Stomach smooth muscle (tissue), 2 donors: ENCODE data around the gene FHOD3.
"Not testable (repeated sequence)": the region's sequence is repeated elsewhere in the genome, so short reads cannot be mapped to it uniquely, and the experiment has no call there.

Experiments
- H3K27ac ChIP-seq: one replicate; pipeline ENCODE4 v1.7.0; 2013; ENCODE audit warnings: mild to moderate bottlenecking, low read length, inconsistent platforms
- H3K27me3 ChIP-seq, 2 donors: one replicate each; pipeline ENCODE4 v1.7.0; 2013; ENCODE audit warnings: low read length in 2 of 2; ENCODE audit not compliant: insufficient read depth in 2 of 2, control insufficient read depth in 1 of 2
- H3K36me3 ChIP-seq, 2 donors: one replicate each; pipeline ENCODE4 v1.7.0; 2013; ENCODE audit warnings: low read length in 2 of 2; ENCODE audit not compliant: control insufficient read depth in 2 of 2, insufficient read depth in 2 of 2
- H3K4me1 ChIP-seq: one replicate; pipeline ENCODE4 v1.7.0; 2013; ENCODE audit warnings: low read length; ENCODE audit not compliant: control insufficient read depth, insufficient read depth
- H3K4me3 ChIP-seq, 2 donors: one replicate each; pipeline ENCODE4 v1.7.0; 2013; ENCODE audit warnings: low read length in 2 of 2
- H3K9ac ChIP-seq, 2 donors: one replicate each; pipeline ENCODE4 v1.7.0; 2013; ENCODE audit warnings: low read length in 2 of 2, mild to moderate bottlenecking in 1 of 2
- H3K9me3 ChIP-seq, 2 donors: one replicate each; pipeline ENCODE4 v1.7.0; 2013; ENCODE audit warnings: low read length in 2 of 2; ENCODE audit not compliant: control insufficient read depth in 2 of 2
- donor health status: healthy.
- donor health status: Pancreatic carcinoma.

FHOD3 gene

GRCh38 chr18:36350839-36351469, 53.4 kb downstream of the FHOD3 start:
- Histone ChIP-seq H3K4me3 (no peak overlapping the region), H3K9me3 (peaks cover 0 to 5% of the 10 kb centered on the region in 2 donors), H3K27ac (no peak overlapping the region), H3K36me3 (no peaks in the 10 kb centered on the region), H3K9ac (no peak overlapping the region), H3K27me3 (no peaks in the 10 kb centered on the region), H3K4me1 (peaks cover 5% of the 10 kb centered on the region)

GRCh38 chr18:36352384-36352783, 54.9 kb downstream of the FHOD3 start:
- Histone ChIP-seq H3K9me3 (peaks cover 0 to 5% of the 10 kb centered on the region in 2 donors), H3K4me3 (no peak overlapping the region), H3K4me1 (peaks cover 5% of the 10 kb centered on the region), H3K36me3 (no peaks in the 10 kb centered on the region), H3K27ac (no peak overlapping the region), H3K9ac (no peak overlapping the region), H3K27me3 (no peaks in the 10 kb centered on the region)

DNA sequence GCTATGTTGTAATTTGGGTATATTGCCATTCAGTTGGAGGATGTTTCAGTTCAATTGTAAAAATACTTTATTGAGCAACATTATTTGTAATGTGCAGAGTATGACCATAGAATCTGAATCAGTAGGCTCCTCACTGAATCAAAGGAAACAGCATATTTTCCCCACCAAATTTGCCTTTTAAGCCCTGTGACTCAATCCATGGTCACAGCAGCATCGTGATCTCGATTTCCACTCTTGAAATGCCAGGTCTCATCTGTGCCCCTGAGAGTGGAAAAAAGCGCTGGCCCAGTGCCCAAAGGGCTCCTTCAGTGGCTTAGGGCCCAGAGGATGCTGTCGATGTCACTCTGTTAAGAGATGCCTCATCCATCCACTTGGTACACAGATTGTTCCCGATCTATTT, 57.5 kb downstream of the FHOD3 start:
- Histone ChIP-seq H3K36me3 (no peaks in the 10 kb centered on the region), H3K27ac (no peak overlapping the region), H3K4me3 (no peak overlapping the region), H3K4me1 (peaks cover 5% of the 10 kb centered on the region), H3K9me3 (peaks cover 0 to 5% of the 10 kb centered on the region in 2 donors), H3K27me3 (no peaks in the 10 kb centered on the region), H3K9ac (no peak overlapping the region)

- peaks cover 0 to 5% of the 10 kb centered on the region in 2 donors for H3K9me3 ChIP-seq
- H3K27me3 ChIP-seq: no peaks in the 10 kb centered on the region
- no peak overlapping the region for H3K9ac ChIP-seq
- H3K36me3 ChIP-seq: no peaks in the 10 kb centered on the region
- peaks cover 5% of the 10 kb centered on the region for H3K4me1 ChIP-seq
- no peak overlapping the region for H3K4me3 ChIP-seq
- no peak overlapping the region for H3K27ac ChIP-seq
Measured at GRCh38 chr18:36355511-36355910, 58.0 kb downstream of the FHOD3 start.

DNA sequence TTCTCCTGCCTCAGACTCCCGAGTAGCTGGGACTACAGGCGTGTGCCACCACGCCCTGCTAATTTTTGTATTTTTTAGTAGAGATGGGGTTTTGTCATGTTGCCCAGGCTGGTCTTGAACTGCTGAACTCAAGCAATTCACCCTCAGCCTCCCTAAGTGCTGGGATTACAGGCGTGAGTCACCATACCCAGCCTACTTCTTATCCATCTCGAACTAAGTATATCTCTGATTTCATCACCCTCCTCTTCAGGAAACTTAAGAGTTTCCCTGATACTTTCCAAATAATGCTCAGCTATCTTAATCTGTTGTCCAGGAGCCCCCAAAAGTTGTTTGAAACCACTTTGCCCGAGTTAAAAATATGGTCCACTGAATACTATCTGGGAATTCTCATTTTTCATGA, 59.2 kb downstream of the FHOD3 start:
- H3K27me3 ChIP-seq, H3K36me3 ChIP-seq, H3K4me1 ChIP-seq, H3K4me3 ChIP-seq, H3K27ac ChIP-seq, H3K9me3 ChIP-seq, H3K9ac ChIP-seq: not testable (repeated sequence)

- Histone ChIP-seq H3K9me3 (peaks cover 0 to 5% of the 10 kb centered on the region in 2 donors), H3K36me3 (no peaks in the 10 kb centered on the region), H3K9ac (no peak overlapping the region), H3K4me1 (no peaks in the 10 kb centered on the region), H3K27me3 (no peaks in the 10 kb centered on the region), H3K27ac (no peak overlapping the region), H3K4me3 (no peak overlapping the region)
Measured at GRCh38 chr18:36358141-36358540, 60.6 kb downstream of the FHOD3 start.

GRCh38 chr18:36360256-36360909, 62.9 kb downstream of the FHOD3 start:
- no peaks in the 10 kb centered on the region for H3K27me3 ChIP-seq
- no peaks in the 10 kb centered on the region for H3K36me3 ChIP-seq
- no peaks in the 10 kb centered on the region for H3K9me3 ChIP-seq
- H3K4me1 ChIP-seq: no peaks in the 10 kb centered on the region
- H3K9ac ChIP-seq: no peak overlapping the region
- no peak overlapping the region for H3K27ac ChIP-seq
- no peak overlapping the region for H3K4me3 ChIP-seq

DNA sequence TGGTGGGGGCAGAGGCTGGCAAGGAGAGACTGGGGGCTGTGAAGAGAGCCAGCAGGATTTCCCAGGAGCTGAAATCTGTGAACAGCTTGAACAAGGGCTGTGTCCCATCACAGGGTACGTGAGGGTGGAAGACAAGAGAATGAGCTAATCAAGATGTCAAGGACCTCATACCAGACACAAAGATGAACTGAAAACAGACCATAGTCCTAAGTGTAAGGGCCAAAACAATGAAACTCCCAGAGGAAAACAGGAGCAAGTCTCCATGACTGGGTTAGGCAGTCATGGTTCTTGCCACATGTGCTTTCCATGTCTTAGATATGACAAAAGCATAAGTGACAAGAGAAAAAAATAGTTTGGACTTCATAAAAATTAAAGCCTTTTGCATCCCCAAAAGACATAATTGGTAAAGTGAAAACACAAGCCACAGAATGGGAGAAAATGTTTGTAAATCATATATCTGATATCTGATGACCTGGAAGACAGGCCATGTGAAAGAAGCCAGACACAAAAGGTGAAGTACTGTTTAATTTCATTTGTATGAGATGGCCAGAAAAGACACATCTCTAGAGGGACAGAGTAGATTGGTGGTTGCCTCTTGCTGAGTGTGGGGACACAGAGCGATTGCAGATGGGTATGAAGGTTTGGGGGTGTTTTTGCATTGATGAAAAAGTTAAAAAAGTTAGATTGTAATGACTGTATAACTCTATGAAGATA, 67.6 kb downstream of the FHOD3 start:
- Histone ChIP-seq H3K27me3 (no peaks in the 10 kb centered on the region), H3K4me1 (no peaks in the 10 kb centered on the region), H3K36me3 (no peaks in the 10 kb centered on the region), H3K9ac (no peak overlapping the region), H3K9me3 (no peaks in the 10 kb centered on the region), H3K4me3 (no peak overlapping the region), H3K27ac (no peak overlapping the region)

DNA sequence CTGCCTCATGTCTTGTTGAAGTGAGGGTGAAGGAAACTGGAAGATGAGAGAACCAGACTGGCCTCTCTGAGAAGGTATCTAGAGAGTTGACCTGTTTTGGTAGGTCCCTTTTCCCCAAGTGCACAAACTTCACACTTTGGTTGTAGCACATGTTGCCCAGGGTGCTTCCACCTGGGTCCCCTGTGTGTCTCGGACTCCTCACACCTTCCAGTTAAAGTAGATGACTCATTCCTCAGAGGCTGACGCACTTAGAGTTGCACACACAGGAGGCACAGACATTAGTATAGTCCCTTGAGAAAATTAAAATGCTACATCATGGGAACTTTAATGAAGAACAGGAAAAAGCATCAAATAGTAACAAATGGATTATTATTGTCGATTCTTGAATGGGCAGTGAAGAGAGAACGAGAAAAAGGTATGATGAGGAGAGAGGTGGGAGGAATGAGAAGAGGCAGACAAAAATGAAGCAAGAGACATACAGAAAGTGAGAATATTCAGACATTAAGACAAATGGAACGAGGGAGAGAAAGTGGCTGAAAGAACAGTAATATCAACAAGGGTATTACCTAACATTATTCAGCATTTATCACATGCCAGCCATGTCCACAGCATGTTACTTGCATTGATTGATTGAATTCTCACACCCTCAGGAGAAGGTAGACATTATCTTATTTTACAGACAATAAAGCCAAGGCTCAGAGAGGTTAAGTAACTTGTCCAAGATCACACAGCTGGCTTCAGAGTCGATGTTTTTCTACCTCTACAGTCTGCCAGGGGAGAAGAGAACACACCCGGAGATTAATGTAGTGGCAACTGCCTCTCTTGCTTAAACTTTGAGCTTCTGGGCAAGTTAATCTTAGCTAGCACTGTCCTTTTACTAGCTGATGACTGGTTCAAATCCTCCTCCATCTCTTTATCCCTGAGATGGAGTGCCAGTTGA, 68.6 kb downstream of the FHOD3 start:
- Histone ChIP-seq H3K27me3 (no peaks in the 10 kb centered on the region), H3K36me3 (no peaks in the 10 kb centered on the region), H3K9ac (no peak overlapping the region), H3K4me1 (no peaks in the 10 kb centered on the region), H3K27ac (no peak overlapping the region), H3K4me3 (no peak overlapping the region), H3K9me3 (no peaks in the 10 kb centered on the region)

- Histone ChIP-seq H3K4me1 (no peaks in the 10 kb centered on the region), H3K4me3 (no peak overlapping the region), H3K9ac (no peak overlapping the region), H3K27ac (no peak overlapping the region), H3K36me3 (no peaks in the 10 kb centered on the region), H3K27me3 (no peaks in the 10 kb centered on the region), H3K9me3 (no peaks in the 10 kb centered on the region)
Measured at GRCh38 chr18:36366994-36367839, 69.7 kb downstream of the FHOD3 start.
